Measurements from ENCODE around the gene SEC24A. TPM values are rescaled to one million over a fixed set of nuclear protein-coding genes. Genes with fewer than 3 reads are reported as not detected.
A peak's percentile ranks its signal among the peaks of the same experiment; 100 is the strongest.
"Not testable (repeated sequence)": the region's sequence is repeated elsewhere in the genome, so short reads cannot be mapped to it uniquely, and the experiment has no call there.

Gene SEC24A
- total RNA-seq (ENCODE audit: low replicate concordance) = 9.0 and 35.2 TPM in 2 replicates

- TF ChIP-seq, protein P1, sequence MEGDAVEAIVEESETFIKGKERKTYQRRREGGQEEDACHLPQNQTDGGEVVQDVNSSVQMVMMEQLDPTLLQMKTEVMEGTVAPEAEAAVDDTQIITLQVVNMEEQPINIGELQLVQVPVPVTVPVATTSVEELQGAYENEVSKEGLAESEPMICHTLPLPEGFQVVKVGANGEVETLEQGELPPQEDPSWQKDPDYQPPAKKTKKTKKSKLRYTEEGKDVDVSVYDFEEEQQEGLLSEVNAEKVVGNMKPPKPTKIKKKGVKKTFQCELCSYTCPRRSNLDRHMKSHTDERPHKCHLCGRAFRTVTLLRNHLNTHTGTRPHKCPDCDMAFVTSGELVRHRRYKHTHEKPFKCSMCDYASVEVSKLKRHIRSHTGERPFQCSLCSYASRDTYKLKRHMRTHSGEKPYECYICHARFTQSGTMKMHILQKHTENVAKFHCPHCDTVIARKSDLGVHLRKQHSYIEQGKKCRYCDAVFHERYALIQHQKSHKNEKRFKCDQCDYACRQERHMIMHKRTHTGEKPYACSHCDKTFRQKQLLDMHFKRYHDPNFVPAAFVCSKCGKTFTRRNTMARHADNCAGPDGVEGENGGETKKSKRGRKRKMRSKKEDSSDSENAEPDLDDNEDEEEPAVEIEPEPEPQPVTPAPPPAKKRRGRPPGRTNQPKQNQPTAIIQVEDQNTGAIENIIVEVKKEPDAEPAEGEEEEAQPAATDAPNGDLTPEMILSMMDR (IDR thresholded peaks at IDR 0.05; ENCODE audit: insufficient read depth, low read length) = no peak
- peak; percentile 81 for DNase-seq (ENCODE audit: low read depth)
- H3K4me3 ChIP-seq (ENCODE audit: low read depth, low read length) = peak within 1 kb of the TSS; percentile 98
Observed at GRCh38 chr5:134648425-134649162, at the start of gene SEC24A. SEC24A (plus strand) TSS chr5:134648785; CDS start chr5:134649077, 292 bp downstream.

GRCh38 chr5:134599820-134600219 is 48.8 kb upstream of the SEC24A start:
- not testable (repeated sequence) for DNase-seq (ENCODE audit: low read depth); H3K4me3 ChIP-seq (ENCODE audit: low read depth, low read length)

DNA sequence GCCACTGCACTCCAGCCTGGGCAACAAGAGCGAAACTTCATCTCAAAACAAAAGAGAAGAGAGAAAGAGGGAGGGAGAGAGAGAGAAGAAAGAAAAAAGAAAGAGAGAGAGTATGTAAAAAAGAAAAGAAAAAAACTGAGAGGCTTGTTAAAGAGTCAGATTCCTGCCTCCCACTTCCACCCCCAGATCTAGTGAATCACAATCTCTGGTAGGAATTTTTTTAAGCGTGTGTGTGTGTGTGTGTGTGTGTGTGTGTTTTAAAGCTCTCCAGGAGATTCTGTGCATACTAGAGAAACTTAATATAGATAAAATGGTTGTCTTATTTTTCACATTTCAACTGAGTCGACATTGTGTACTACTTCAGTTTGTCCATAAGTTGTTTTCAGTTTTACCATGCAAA is 48.0 kb upstream of the SEC24A start:
- H3K4me3 ChIP-seq (ENCODE audit: low read depth, low read length) = no peak overlapping the region
- DNase-seq (ENCODE audit: low read depth) = peak; percentile 59

GRCh38 chr5:134603059-134603458 is 45.5 kb upstream of the SEC24A start:
- no peak overlapping the region for H3K4me3 ChIP-seq (ENCODE audit: low read depth, low read length)
- TF ChIP-seq, protein P1 (IDR thresholded peaks at IDR 0.05; ENCODE audit: insufficient read depth, low read length) = no peak
- DNase-seq (ENCODE audit: low read depth) = peak; percentile 54

More for the DNA sequence above, 48.0 kb upstream of the SEC24A start:
- TF ChIP-seq, protein P1 (IDR thresholded peaks at IDR 0.05; ENCODE audit: insufficient read depth, low read length) = no peak

- TF ChIP-seq, protein P1 (IDR thresholded peaks at IDR 0.05; ENCODE audit: insufficient read depth, low read length) = no peak
- DNase-seq (ENCODE audit: low read depth) = no peak
- no peak overlapping the region for H3K4me3 ChIP-seq (ENCODE audit: low read depth, low read length)
Observed at GRCh38 chr5:134604908-134605307, 43.7 kb upstream of the SEC24A start.

- DNase-seq (ENCODE audit: low read depth) = no peak
- no peak overlapping the region for H3K4me3 ChIP-seq (ENCODE audit: low read depth, low read length)
- TF ChIP-seq, protein P1 (IDR thresholded peaks at IDR 0.05; ENCODE audit: insufficient read depth, low read length) = no peak
Observed at GRCh38 chr5:134606726-134607125, 41.9 kb upstream of the SEC24A start.

DNA sequence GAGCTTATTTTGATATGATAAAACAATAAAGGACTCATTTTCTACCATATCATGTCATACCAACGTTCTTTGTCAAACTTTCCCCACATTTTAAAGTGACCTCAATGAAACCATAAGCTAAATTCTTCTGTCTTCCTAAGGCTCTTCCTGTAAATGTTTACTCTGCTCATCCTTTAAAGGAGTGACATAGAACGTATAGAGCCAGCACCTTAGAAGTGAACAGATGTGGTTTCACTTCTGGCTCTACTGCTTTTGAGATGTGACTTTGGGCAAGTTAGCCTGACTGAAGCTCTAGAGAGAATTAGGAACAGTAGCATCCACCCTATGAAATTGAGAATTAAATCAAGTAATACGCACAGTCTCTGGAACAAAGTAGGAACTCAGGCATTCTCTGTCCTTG is 40.0 kb upstream of the SEC24A start:
- TF ChIP-seq, protein P1 (IDR thresholded peaks at IDR 0.05; ENCODE audit: insufficient read depth, low read length) = no peak
- DNase-seq (ENCODE audit: low read depth) = no peak
- no peak overlapping the region for H3K4me3 ChIP-seq (ENCODE audit: low read depth, low read length)

All from fibroblast of the aortic adventitia (primary cell).